T-cell (primary cell): ENCODE results near the gene SPAG6. TPM values are rescaled to one million over a fixed set of nuclear protein-coding genes. Genes with fewer than 3 reads are reported as not detected.

Experiments
- ATAC-seq, 4 experiments: fragments of 200-7000 bp in 3 of 4; fragments of 150-1000 bp in 1 of 4; cut with Tn5 transposase; replicated peaks in 1 of 4; 1 replicate in 3 of 4; 2 replicates in 1 of 4; pipeline ENCODE4 v1.10.0; 2021; ENCODE audit warnings: moderate library complexity in 3 of 4, mild to moderate bottlenecking in 2 of 4, moderate number of reproducible peaks in 1 of 4
- CTCF ChIA-PET, 2 donors: fragments of 300-600 bp; sonication (Branson Sonifier 250); formaldehyde crosslinking; loops; one replicate each; lab custom pipeline; 2022; ENCODE audit warnings: antibody characterized with exemption in 2 of 2; lab: Charles Lee
- POLR2A ChIA-PET, 2 donors: fragments of 300-600 bp; sonication (Branson Sonifier 250); formaldehyde crosslinking; loops; one replicate each; lab custom pipeline; 2022; ENCODE audit warnings: antibody characterized with exemption in 2 of 2; lab: Charles Lee
- DNase-seq, 35 experiments: peaks; one replicate each; pipeline versions ENCODE4 v3.0.0 to v3.0.0-alpha.2; 2013 to 2023
- H3K27ac ChIP-seq: one replicate; pipeline ENCODE4 v1.5.1; 2013; ENCODE audit warnings: low read length
- H3K27me3 ChIP-seq, 2 experiments: replicated peaks in 1 of 2; 1 replicate in 1 of 2; 2 replicates in 1 of 2; pipeline versions ENCODE4 v1.6.1 to v1.7.0; 2013; ENCODE audit warnings: low read length in 1 of 2, mixed read lengths in 1 of 2; ENCODE audit not compliant: control insufficient read depth in 2 of 2, insufficient read depth in 2 of 2; ENCODE audit errors: extremely low read depth in 1 of 2
- H3K36me3 ChIP-seq, 2 donors: 1 replicate in 1 of 2; 2 replicates in 1 of 2; pipeline versions ENCODE4 v1.6.1 to v1.7.0; 2013; ENCODE audit warnings: low read length in 1 of 2; ENCODE audit not compliant: control insufficient read depth in 2 of 2, insufficient read depth in 1 of 2; ENCODE audit errors: extremely low read depth in 1 of 2
- H3K4me1 ChIP-seq, 2 experiments: 1 replicate in 1 of 2; 2 replicates in 1 of 2; pipeline versions ENCODE4 v1.6.1 to v1.7.0; 2013; ENCODE audit warnings: low read length in 2 of 2, mixed read lengths in 1 of 2; ENCODE audit not compliant: insufficient read depth in 2 of 2, control insufficient read depth in 1 of 2; ENCODE audit errors: extremely low read depth in 1 of 2
- H3K4me3 ChIP-seq, 2 donors: 1 replicate in 1 of 2; 2 replicates in 1 of 2; pipeline versions ENCODE4 v1.5.1 to v1.7.0; 2013; ENCODE audit warnings: mild to moderate bottlenecking in 2 of 2, low read length in 1 of 2, moderate library complexity in 1 of 2; ENCODE audit not compliant: control insufficient read depth in 1 of 2; ENCODE audit errors: extremely low read depth in 1 of 2
- H3K9me3 ChIP-seq: 2 replicates; pipeline ENCODE4 v1.7.0; 2013
- H3K27ac Mint-ChIP-seq, 2 donors: one replicate each; pipeline ENCODE4 v1.8.0; 2020 to 2021; ENCODE audit warnings: mild to moderate bottlenecking in 2 of 2, mixed read lengths in 2 of 2
- H3K27me3 Mint-ChIP-seq, 2 donors: one replicate each; pipeline ENCODE4 v1.8.0; 2021 to 2022; ENCODE audit warnings: mixed read lengths in 2 of 2
- H3K36me3 Mint-ChIP-seq: one replicate; pipeline ENCODE4 v1.8.0; 2021; ENCODE audit warnings: mixed read lengths
- H3K4me1 Mint-ChIP-seq, 3 donors: one replicate each; pipeline ENCODE4 v1.8.0; 2020 to 2022; ENCODE audit warnings: mixed read lengths in 3 of 3, mild to moderate bottlenecking in 1 of 3
- H3K4me3 Mint-ChIP-seq, 3 donors: one replicate each; pipeline ENCODE4 v1.8.0; 2020 to 2022; ENCODE audit warnings: mild to moderate bottlenecking in 3 of 3, mixed read lengths in 3 of 3, moderate library complexity in 3 of 3
- H3K9me3 Mint-ChIP-seq, 3 donors: one replicate each; pipeline ENCODE4 v1.8.0; 2020 to 2022; ENCODE audit warnings: mixed read lengths in 3 of 3
- whole genome bisulfite sequencing: methylation state at CpG from one replicate; pipeline ENCODE4 v1.1.5; 2013; ENCODE audit warnings: missing lambda C conversion rate; ENCODE audit not compliant: insufficient coverage; 5-methylcytosine and 5-hydroxymethylcytosine counted together
- total RNA-seq, 35 experiments: library from RNA in 6 of 35; stranded (reverse) in 6 of 35; fragments of 120-200 nt in 1 of 35; gene quantifications; one replicate each; pipeline versions ENCODE4 v1.2.1 to v1.2.4 and lab custom pipeline; 2013 to 2026

The SPAG6 gene
- total RNA-seq, 5 donors from 2014 or later (not counting 1 experiment from before 2014, with no cell fraction given): 0.23 to 0.33 TPM; not detected in 3

- Mint-ChIP-seq H3K27ac (no peak overlapping the region), H3K36me3 (no peaks in the 10 kb centered on the region), H3K4me3 (no peak overlapping the region), H3K4me1 (peaks cover 7 to 8% (median 8%) of the 10 kb centered on the region in 3 donors), H3K27me3 (peaks cover 8 to 12% of the 10 kb centered on the region in 2 donors), H3K9me3 (no peaks in the 10 kb centered on the region)
- no peaks in the 10 kb centered on the region for H3K36me3 ChIP-seq
- WGBS: no CpG with 5 or more reads among the region's 1 CpG
- ChIA-PET POLR2A (no interaction called here), CTCF (interaction anchor here in 1 of 2 donors (0.6 kb wide), 1 partner anchor 119 kb away, joined by 4 read pairs; no protein-coding TSS in a partner anchor)
- ATAC-seq: no peak
- no peaks in the 10 kb centered on the region for H3K9me3 ChIP-seq
- H3K27me3 ChIP-seq: peaks cover 0 to 4% of the 10 kb centered on the region in 2 experiments
- no peak overlapping the region for H3K27ac ChIP-seq
- no peaks in the 10 kb centered on the region for H3K4me1 ChIP-seq
- DNase-seq: no peak
- no peak overlapping the region for H3K4me3 ChIP-seq
These were observed 109.3 kb downstream of the SPAG6 start for GRCh38 chr10:22454634-22455033.

GRCh38 chr10:22455068-22455857, 110.0 kb downstream of the SPAG6 start:
- POLR2A ChIA-PET: no interaction called here
- CTCF ChIA-PET: interaction anchor here (0.6 to 1.3 kb wide), 3 partner anchors 12 to 118 kb away, joined by 3 to 4 read pairs (median 4); no protein-coding TSS in a partner anchor
- no peaks in the 10 kb centered on the region for H3K36me3 Mint-ChIP-seq

GRCh38 chr10:22456486-22456885, 111.2 kb downstream of the SPAG6 start:
- H3K27ac ChIP-seq: no peak overlapping the region
- no peak for DNase-seq
- Mint-ChIP-seq H3K36me3 (no peaks in the 10 kb centered on the region), H3K4me3 (no peak overlapping the region), H3K9me3 (peaks cover 0 to 4% (median 0%) of the 10 kb centered on the region in 3 donors), H3K27me3 (peaks cover 0 to 10% of the 10 kb centered on the region in 2 donors), H3K27ac (no peak overlapping the region), H3K4me1 (peaks cover 7 to 8% (median 8%) of the 10 kb centered on the region in 3 donors)
- ChIA-PET POLR2A (no interaction called here), CTCF (interaction anchor here (0.5 to 1.3 kb wide), 2 partner anchors 11 to 752 kb away, joined by 4 to 5 read pairs; no protein-coding TSS in a partner anchor)
- no peaks in the 10 kb centered on the region for H3K9me3 ChIP-seq
- no peaks in the 10 kb centered on the region for H3K36me3 ChIP-seq
- H3K4me3 ChIP-seq: no peak overlapping the region
- no peak for ATAC-seq
- WGBS: 90% methylated on average over 1 of the region's 2 CpGs
- no peaks in the 10 kb centered on the region for H3K4me1 ChIP-seq
- H3K27me3 ChIP-seq: peaks cover 0 to 3% of the 10 kb centered on the region in 2 experiments

More at GRCh38 chr10:22455068-22455857, 110.0 kb downstream of the SPAG6 start:
- peaks cover 0 to 3% of the 10 kb centered on the region in 2 experiments for H3K27me3 ChIP-seq
- H3K27me3 Mint-ChIP-seq: peaks cover 4 to 13% of the 10 kb centered on the region in 2 donors
- WGBS: 85% methylated on average over 4 of the region's 8 CpGs
- H3K27ac Mint-ChIP-seq: no peak overlapping the region
- DNase-seq (peak in 1 of 35 experiments; percentile 4), ATAC-seq (peak in 2 of 4 experiments; percentile 51 to 62)
- H3K4me1 Mint-ChIP-seq: peaks cover 7 to 8% (median 8%) of the 10 kb centered on the region in 3 donors
- H3K27ac ChIP-seq: no peak overlapping the region
- no peaks in the 10 kb centered on the region for H3K9me3 Mint-ChIP-seq
- H3K36me3 ChIP-seq: no peaks in the 10 kb centered on the region
- H3K4me3 Mint-ChIP-seq: no peak overlapping the region
- H3K4me3 ChIP-seq: no peak overlapping the region
- no peaks in the 10 kb centered on the region for H3K9me3 ChIP-seq
- no peaks in the 10 kb centered on the region for H3K4me1 ChIP-seq

GRCh38 chr10:22458272-22459038, 113.2 kb downstream of the SPAG6 start:
- POLR2A ChIA-PET: no interaction called here
- Mint-ChIP-seq H3K9me3 (peaks cover 0 to 4% (median 0%) of the 10 kb centered on the region in 3 donors), H3K27me3 (peaks cover 0 to 8% of the 10 kb centered on the region in 2 donors), H3K4me1 (peaks cover 7 to 8% (median 8%) of the 10 kb centered on the region in 3 donors), H3K4me3 (no peak overlapping the region), H3K36me3 (no peaks in the 10 kb centered on the region), H3K27ac (no peak overlapping the region)
- 94% methylated on average over 5 of the region's 9 CpGs for WGBS
- Histone ChIP-seq H3K27me3 (peaks cover 0 to 6% of the 10 kb centered on the region in 2 experiments), H3K4me1 (no peaks in the 10 kb centered on the region), H3K9me3 (no peaks in the 10 kb centered on the region), H3K36me3 (no peaks in the 10 kb centered on the region), H3K27ac (no peak overlapping the region), H3K4me3 (no peak overlapping the region)
- no peak for ATAC-seq
- CTCF ChIA-PET: no interaction called here
- DNase-seq: no peak

GRCh38 chr10:22459496-22459895, 114.2 kb downstream of the SPAG6 start:
- Mint-ChIP-seq H3K36me3 (no peaks in the 10 kb centered on the region), H3K27me3 (peaks cover 0 to 5% of the 10 kb centered on the region in 2 donors), H3K4me1 (peaks cover 7% of the 10 kb centered on the region in 3 donors), H3K27ac (no peak overlapping the region), H3K9me3 (peaks cover 0 to 4% (median 0%) of the 10 kb centered on the region in 3 donors), H3K4me3 (no peak overlapping the region)
- Histone ChIP-seq H3K4me3 (no peak overlapping the region), H3K4me1 (peaks cover 0 to 2% of the 10 kb centered on the region in 2 experiments), H3K27ac (no peak overlapping the region), H3K27me3 (peaks cover 0 to 6% of the 10 kb centered on the region in 2 experiments), H3K36me3 (no peaks in the 10 kb centered on the region), H3K9me3 (no peaks in the 10 kb centered on the region)
- ChIA-PET CTCF (no interaction called here), POLR2A (no interaction called here)
- DNase-seq: no peak
- WGBS: 79% methylated on average over 2 of the region's 2 CpGs
- no peak for ATAC-seq

GRCh38 chr10:22460101-22460500, 114.8 kb downstream of the SPAG6 start:
- Mint-ChIP-seq H3K9me3 (peaks cover 0 to 4% (median 0%) of the 10 kb centered on the region in 3 donors), H3K36me3 (no peaks in the 10 kb centered on the region), H3K27ac (no peak overlapping the region), H3K27me3 (peaks cover 0 to 5% of the 10 kb centered on the region in 2 donors), H3K4me3 (no peak overlapping the region), H3K4me1 (peaks cover 2 to 3% (median 2%) of the 10 kb centered on the region in 3 donors)
- 100% methylated on average over 3 of the region's 7 CpGs for WGBS
- POLR2A ChIA-PET: no interaction called here
- no peak overlapping the region for H3K27ac ChIP-seq
- ATAC-seq (no peak), DNase-seq (no peak)
- H3K9me3 ChIP-seq: no peaks in the 10 kb centered on the region
- peaks cover 0 to 2% of the 10 kb centered on the region in 2 experiments for H3K4me1 ChIP-seq
- no peak overlapping the region for H3K4me3 ChIP-seq
- no peaks in the 10 kb centered on the region for H3K36me3 ChIP-seq
- H3K27me3 ChIP-seq: peaks cover 0 to 6% of the 10 kb centered on the region in 2 experiments
- CTCF ChIA-PET: interaction anchor here in 1 of 2 donors (0.7 kb wide), 1 partner anchor 22 kb away, joined by 3 read pairs; no protein-coding TSS in a partner anchor
